ENCODE data around the gene ADAMTS3.
"Not testable (repeated sequence)": the region's sequence is repeated elsewhere in the genome, so short reads cannot be mapped to it uniquely, and the experiment has no call there.

The ADAMTS3 gene

DNA sequence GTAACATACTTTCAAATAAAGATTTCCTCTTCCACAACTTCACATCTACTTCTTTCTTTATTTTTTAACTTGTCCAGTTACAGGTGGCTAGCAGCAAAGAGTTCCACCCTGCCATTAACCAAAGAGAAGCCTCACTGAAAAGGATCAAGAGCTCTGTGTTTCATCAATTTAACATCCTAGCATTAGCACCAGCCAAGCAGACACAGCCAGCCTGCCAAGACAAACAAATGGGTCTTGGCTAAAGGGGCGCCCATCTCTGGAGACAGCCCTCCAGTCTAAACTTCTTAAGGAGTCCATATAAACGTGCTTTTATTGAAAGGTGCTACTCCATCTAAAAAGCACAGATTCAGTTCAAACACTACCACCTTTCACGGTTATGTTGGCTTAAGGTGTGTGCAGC lies 105.3 kb downstream of the ADAMTS3 start:
- no peak for DNase-seq

- no peak for DNase-seq
Observed at GRCh38 chr4:72457158-72457557, 111.9 kb downstream of the ADAMTS3 start.

GRCh38 chr4:72451349-72451748 lies 117.7 kb downstream of the ADAMTS3 start:
- DNase-seq: no peak

GRCh38 chr4:72449705-72450104 lies 119.3 kb downstream of the ADAMTS3 start:
- no peak for DNase-seq

- DNase-seq: no peak
Observed at GRCh38 chr4:72448231-72448630, 120.8 kb downstream of the ADAMTS3 start.

DNA sequence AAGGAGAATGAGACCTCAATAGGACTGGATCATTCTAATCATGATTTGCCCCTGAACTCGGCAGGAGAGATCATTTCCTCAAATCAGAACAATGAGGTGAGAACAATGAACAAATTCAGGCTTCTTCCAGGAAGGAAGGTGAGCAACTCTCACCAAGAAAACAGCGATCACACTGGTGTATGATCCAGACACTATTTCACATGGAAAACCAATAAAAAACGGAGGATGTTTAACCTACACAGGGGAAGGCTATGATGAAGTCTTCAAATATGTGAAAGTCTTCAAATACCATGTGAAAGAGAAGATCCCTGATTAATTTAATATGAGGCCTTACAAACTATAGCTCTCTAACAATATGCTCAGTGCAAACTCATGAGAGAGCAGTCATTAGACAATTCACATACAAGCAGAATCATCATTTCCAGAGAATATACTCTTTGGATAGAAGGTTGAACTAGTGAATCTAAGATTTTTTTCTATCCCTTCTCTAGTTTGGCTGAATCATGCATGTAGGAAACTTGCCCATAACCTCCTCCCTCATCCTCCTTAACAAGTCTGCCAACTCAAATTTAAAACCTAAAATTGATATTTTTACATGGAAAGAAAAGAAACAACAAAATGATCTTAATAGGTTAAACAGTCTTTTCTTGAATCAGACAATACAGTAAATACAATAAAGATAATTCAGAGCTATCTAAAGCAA lies 122.5 kb downstream of the ADAMTS3 start:
- no peak for DNase-seq

DNA sequence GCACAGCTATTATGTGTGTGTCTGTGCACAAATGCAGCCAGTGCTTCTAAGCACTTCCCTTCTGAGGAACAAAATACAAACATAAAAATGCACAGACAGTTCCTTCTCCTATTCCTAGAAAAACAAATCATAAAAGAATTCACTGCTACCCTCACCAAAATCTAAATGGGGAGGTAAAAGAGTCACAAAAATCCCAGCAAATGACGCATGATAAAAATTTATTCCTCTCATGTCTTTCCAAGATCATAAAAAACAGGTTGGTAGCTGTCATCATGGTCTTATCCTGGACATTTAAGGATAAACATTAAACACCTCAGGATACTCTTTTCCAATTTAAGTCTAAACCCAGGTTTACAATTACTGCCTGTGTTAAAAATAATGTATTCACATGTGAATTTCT lies 124.9 kb downstream of the ADAMTS3 start:
- no peak for DNase-seq

DNA sequence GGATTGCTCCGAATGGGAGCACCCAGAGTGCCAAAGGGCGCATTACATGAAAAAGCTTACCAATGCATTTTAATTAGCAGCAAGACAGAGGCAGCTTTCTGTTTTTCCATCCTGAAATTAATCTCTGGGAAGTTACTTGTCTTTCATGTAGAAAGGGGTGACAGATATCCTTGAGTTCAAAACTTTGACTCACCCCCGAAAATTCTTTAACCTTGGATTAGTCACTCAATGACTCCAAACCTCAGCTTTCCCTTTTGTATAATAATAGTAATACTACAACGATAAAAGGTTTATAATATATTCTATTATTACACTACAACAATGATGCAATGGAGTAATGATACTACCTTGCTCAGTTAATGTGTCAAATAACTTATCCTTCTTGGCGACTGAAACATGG lies 126.3 kb downstream of the ADAMTS3 start:
- no peak for DNase-seq

- DNase-seq: no peak
Observed at GRCh38 chr4:72442147-72442546, 126.9 kb downstream of the ADAMTS3 start.

- no peak for DNase-seq
Observed at GRCh38 chr4:72440386-72440785, 128.6 kb downstream of the ADAMTS3 start.

- DNase-seq: no peak
Observed at GRCh38 chr4:72432975-72433374, 136.0 kb downstream of the ADAMTS3 start.

DNA sequence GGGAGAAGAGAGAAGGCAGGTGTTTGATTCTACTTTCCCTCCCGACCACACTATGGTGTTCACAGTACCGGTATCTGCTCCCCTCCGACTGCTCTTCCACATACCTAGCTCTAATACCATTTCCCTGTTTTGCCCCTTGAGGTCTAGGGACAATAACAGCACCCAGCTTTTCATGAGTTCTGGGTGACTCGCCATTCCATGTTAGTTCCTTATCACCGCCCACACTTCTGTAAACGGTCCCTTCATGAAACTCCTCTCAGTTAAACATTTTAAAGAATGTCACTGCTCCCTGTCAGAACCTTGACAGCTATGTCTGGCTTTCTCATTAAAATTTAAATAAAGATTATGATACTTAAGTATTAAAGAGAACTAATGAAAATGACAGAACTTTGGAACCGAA lies 136.7 kb downstream of the ADAMTS3 start:
- no peak for DNase-seq

DNA sequence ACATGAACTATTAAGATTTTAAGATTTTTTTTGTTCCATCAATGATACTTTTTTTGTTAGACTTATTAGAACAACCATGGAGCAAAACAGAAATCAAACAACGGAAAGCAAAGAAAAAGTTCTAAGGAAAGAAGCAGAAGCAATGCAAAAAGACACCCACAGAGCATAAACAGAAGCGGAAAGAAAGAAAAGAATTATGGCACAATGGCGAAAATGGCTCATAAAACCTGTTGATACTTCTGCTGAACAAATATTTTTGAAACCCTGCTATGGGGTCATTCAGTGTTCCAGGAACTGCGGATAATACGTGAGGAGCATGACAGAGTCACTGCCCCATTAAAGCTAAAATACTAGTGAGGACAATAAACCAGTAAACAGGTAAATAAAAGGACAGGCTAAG lies 138.0 kb downstream of the ADAMTS3 start:
- no peak for DNase-seq

DNA sequence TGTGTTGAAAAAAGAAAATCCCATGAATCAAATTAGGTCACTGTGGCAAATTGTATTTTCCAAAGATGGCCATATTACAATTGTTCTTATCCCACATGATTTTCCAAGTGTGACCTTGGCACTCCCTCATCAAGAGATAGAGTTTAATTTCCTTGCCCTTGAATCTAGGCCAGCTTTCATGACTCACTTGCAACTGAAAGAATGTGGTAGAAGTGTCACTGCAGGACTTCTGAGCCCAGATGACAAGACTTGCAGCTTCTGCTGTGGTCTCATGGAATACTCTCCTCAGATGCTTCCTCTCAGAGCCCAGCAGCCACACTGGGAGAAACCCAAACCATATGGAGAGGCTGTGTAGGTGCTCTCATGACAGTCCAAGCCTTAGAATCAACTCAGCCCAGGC lies 139.0 kb downstream of the ADAMTS3 start:
- no peak for DNase-seq

GRCh38 chr4:72429397-72429889 lies 139.6 kb downstream of the ADAMTS3 start:
- DNase-seq: no peak

DNA sequence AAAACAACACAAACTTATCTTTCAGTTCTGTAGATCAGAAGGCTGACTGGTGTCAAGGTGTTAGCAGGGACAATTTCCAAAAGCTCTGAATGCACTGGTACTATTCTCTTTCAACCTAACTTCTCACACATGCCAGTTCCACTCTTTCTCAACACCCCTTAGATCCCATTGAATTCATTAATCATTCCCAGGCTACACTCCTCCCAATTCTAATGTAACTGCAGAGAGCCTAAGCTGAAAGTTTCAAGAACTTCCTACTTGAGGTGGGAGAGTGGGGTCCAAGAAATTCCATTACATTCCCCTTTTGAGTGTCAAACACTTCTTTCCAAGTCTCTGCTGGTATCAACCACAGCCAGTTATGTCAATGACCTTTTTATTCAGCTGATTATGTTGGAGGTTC lies 142.0 kb downstream of the ADAMTS3 start:
- no peak for DNase-seq

DNA sequence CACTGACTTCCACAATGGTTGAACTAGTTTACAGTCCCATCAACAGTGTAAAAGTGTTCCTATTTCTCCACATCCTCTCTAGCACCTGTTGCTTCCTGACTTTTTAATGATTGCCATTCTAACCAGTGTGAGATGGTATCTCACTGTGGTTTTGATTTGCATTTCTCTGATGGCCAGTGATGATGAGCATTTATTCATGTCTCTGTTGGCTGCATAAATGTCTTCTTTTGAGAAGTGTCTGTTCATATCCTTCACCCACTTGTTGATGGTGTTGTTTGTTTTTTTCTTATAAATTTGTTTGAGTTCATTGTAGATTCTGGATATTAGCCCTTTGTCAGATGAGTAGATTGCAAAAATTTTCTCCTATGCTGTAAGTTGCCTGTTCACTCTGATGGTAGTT lies 143.1 kb downstream of the ADAMTS3 start:
- DNase-seq: not testable (repeated sequence)

DNA sequence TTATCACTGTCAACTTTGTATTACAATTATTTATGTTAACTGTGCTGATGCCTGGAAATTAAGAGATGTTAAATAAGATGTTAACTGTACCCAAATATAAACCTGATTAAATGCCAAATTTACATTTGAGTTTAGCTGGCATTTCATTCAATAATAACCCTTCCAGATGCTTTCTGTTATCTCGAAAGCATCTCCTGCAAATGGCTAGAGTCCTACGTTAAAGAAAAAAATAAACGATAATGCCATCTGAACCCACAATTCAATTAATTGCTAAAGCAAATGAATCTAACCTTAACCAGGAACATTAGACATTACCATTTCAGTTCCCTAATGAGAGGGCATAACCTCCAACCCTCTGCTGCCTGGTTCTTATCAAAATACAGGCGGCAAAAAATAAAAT lies 145.0 kb downstream of the ADAMTS3 start:
- no peak for DNase-seq

- DNase-seq: no peak
Observed at GRCh38 chr4:72422416-72422815, 146.6 kb downstream of the ADAMTS3 start.

- DNase-seq: peak; percentile 87
Observed at GRCh38 chr4:72418458-72418857, 150.6 kb downstream of the ADAMTS3 start.

GRCh38 chr4:72410158-72410557 lies 158.9 kb downstream of the ADAMTS3 start:
- DNase-seq: no peak

- no peak for DNase-seq
Observed at GRCh38 chr4:72408568-72408967, 160.5 kb downstream of the ADAMTS3 start.

GRCh38 chr4:72405417-72405816 lies 163.6 kb downstream of the ADAMTS3 start:
- no peak for DNase-seq

GRCh38 chr4:72397314-72397713 lies 171.7 kb downstream of the ADAMTS3 start:
- DNase-seq: no peak

DNA sequence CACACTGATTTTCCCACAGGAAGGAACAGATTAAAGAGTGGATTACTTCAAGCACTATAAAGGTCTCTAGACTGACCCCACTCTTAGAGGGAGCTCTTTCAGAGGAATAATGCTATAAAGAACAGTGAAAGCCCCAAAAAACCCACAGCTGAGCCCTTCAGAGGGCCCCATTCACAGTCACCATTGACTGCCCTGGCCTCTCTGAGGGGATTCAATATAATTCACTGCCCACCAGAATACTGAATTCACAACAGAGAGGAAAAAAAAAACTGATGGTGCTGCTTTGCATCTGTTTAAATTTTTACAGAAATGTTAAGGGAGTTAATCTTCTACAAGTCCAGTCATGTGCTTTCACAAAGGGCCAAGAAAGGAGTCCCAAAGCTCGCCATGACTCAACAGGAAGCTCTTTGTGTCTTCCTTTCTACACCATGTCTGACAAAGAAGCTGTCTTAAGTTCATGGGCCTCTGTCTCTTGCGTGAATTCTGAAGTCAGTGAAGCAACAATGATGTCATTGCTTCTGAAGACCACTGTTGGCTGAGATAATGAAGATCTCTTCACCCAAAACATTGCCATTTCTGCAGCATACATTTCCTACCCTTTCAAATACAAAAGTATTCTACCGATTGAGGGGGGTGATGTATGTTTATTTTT lies 174.9 kb downstream of the ADAMTS3 start:
- DNase-seq: no peak

Measured in DMS153 (cell line).